ENCODE measurements around the gene SLC12A4. TPM values are rescaled to one million over a fixed set of nuclear protein-coding genes. Genes with fewer than 3 reads are reported as not detected.

Gene SLC12A4
- total RNA-seq, 1 experiment from 2014 or later, result 107 TPM

GRCh38 chr16:67942200-67942509 lies 26.3 kb downstream of the SLC12A4 start:
- Mint-ChIP-seq H3K36me3 (ENCODE audit: insufficient read depth, unreplicated experiment) (peaks cover 90% of the 10 kb centered on the region), H3K27ac (ENCODE audit: unreplicated experiment) (no peak overlapping the region)
- CTCF ChIA-PET, result interaction anchor here (0.6 to 1.6 kb wide), 7 partner anchors 12 to 696 kb away, joined by 3 to 6 read pairs (median 4); no protein-coding TSS in a partner anchor

DNA sequence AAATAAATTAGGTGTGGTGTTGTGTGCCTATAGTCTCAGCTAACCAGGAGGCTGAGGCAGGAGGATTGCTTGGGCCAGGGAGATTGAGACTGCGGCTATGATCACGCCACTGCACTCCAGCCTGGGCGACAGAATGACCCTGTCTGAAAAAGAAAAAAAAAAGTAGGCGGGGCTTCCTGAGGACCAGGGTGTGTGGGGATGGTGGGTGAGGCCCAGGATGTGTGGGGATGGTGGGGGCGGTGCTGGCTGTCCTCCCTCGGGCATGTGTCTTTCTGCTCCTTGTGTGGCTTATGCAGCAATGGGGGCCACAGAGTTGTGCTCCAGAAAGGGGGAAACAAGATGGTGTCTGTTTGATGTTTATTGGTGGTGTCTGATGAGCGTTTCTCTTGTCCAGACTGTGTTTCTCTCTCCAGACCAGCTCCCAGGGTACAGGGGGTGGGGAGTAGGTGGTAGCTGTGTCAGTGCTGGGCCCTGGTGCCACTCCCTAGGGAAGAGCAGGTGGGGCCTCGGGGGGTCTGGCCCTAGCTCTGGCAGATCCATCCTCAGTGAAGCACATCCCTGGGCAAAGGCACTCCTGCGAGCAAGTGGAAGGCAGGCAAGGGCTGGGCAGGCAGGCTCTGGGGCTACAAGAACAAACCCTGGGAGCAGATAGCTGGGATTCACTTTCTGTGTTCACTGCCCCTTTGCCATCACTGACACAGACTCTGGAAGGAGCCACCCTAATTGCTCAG lies 26.8 kb downstream of the SLC12A4 start:
- DNase-seq, result no peak
- peaks cover 12% of the 10 kb centered on the region; the same call in 1 of the 2 replicates for H3K4me1 ChIP-seq
- TF ChIP-seq, protein P1, sequence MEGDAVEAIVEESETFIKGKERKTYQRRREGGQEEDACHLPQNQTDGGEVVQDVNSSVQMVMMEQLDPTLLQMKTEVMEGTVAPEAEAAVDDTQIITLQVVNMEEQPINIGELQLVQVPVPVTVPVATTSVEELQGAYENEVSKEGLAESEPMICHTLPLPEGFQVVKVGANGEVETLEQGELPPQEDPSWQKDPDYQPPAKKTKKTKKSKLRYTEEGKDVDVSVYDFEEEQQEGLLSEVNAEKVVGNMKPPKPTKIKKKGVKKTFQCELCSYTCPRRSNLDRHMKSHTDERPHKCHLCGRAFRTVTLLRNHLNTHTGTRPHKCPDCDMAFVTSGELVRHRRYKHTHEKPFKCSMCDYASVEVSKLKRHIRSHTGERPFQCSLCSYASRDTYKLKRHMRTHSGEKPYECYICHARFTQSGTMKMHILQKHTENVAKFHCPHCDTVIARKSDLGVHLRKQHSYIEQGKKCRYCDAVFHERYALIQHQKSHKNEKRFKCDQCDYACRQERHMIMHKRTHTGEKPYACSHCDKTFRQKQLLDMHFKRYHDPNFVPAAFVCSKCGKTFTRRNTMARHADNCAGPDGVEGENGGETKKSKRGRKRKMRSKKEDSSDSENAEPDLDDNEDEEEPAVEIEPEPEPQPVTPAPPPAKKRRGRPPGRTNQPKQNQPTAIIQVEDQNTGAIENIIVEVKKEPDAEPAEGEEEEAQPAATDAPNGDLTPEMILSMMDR (IDR thresholded peaks at IDR 0.05; ENCODE audit: insufficient read depth in 1 of 2, low read depth in 1 of 2, low read length in 1 of 2, severe bottlenecking in 1 of 2, unreplicated experiment in 1 of 2), result no peak
- POLR2A ChIA-PET, result interaction anchor here (0.5 kb wide), 1 partner anchor 404 kb away, joined by 3 read pairs; no protein-coding TSS in a partner anchor
- no peak overlapping the region for H3K4me3 ChIP-seq (ENCODE audit: low read depth, low read length)
- H3K36me3 ChIP-seq (ENCODE audit: control insufficient read depth, insufficient read depth, low read length), result no peaks in the 10 kb centered on the region; the same call in 1 of the 2 replicates
- H3K27me3 ChIP-seq (replicated peaks; ENCODE audit: control insufficient read depth, insufficient read depth, low read length), result no peaks in the 10 kb centered on the region
- no peaks in the 10 kb centered on the region for H3K9me3 Mint-ChIP-seq (ENCODE audit: unreplicated experiment)
- BruUV-seq (replicated peaks), result no TSS peak
- CTCF ChIA-PET, result interaction anchor here (0.6 to 1.6 kb wide), 7 partner anchors 12 to 696 kb away, joined by 3 to 6 read pairs (median 4); no protein-coding TSS in a partner anchor
- H3K4me3 Mint-ChIP-seq (ENCODE audit: unreplicated experiment), result peak overlapping the region; percentile 37
- peaks cover 90% of the 10 kb centered on the region for H3K36me3 Mint-ChIP-seq (ENCODE audit: insufficient read depth, unreplicated experiment)
- H3K9me3 ChIP-seq, result no peaks in the 10 kb centered on the region
- no peaks in the 10 kb centered on the region for H3K27me3 Mint-ChIP-seq (ENCODE audit: insufficient read depth, unreplicated experiment)
- intact Hi-C loops (cut with micrococcal nuclease; ENCODE audit: unreplicated experiment), result no loop called here
- H3K4me1 Mint-ChIP-seq (ENCODE audit: low read depth, unreplicated experiment), result peaks cover 14% of the 10 kb centered on the region
- H3K27ac Mint-ChIP-seq (ENCODE audit: unreplicated experiment), result no peak overlapping the region

More at GRCh38 chr16:67942200-67942509, 26.3 kb downstream of the SLC12A4 start:
- Mint-ChIP-seq H3K4me1 (ENCODE audit: low read depth, unreplicated experiment) (peaks cover 9% of the 10 kb centered on the region), H3K27me3 (ENCODE audit: insufficient read depth, unreplicated experiment) (no peaks in the 10 kb centered on the region), H3K4me3 (ENCODE audit: unreplicated experiment) (no peak overlapping the region), H3K9me3 (ENCODE audit: unreplicated experiment) (no peaks in the 10 kb centered on the region)
- POLR2A ChIA-PET, result interaction anchor here (0.5 kb wide), 1 partner anchor 405 kb away, joined by 3 read pairs; no protein-coding TSS in a partner anchor
- Histone ChIP-seq H3K4me1 (peaks cover 9% of the 10 kb centered on the region; the same call in 1 of the 2 replicates), H3K27me3 (replicated peaks; ENCODE audit: control insufficient read depth, insufficient read depth, low read length) (no peaks in the 10 kb centered on the region), H3K9me3 (no peaks in the 10 kb centered on the region), H3K4me3 (ENCODE audit: low read depth, low read length) (no peak overlapping the region), H3K36me3 (ENCODE audit: control insufficient read depth, insufficient read depth, low read length) (no peaks in the 10 kb centered on the region; the same call in 1 of the 2 replicates)
- BruUV-seq (replicated peaks), result no TSS peak
- TF ChIP-seq, protein P1 (IDR thresholded peaks at IDR 0.05; ENCODE audit: insufficient read depth in 1 of 2, low read depth in 1 of 2, low read length in 1 of 2, severe bottlenecking in 1 of 2, unreplicated experiment in 1 of 2), result peak; percentile 76 to 80
- intact Hi-C loops (cut with micrococcal nuclease; ENCODE audit: unreplicated experiment), result no loop called here
- DNase-seq, result peak; percentile 74 to 76

- H3K4me3 ChIP-seq (ENCODE audit: low read depth, low read length), result no peak overlapping the region
- H3K27me3 Mint-ChIP-seq (ENCODE audit: insufficient read depth, unreplicated experiment), result no peaks in the 10 kb centered on the region
- H3K4me3 Mint-ChIP-seq (ENCODE audit: unreplicated experiment), result no peak overlapping the region
- H3K36me3 Mint-ChIP-seq (ENCODE audit: insufficient read depth, unreplicated experiment), result peaks cover 90% of the 10 kb centered on the region
- ChIA-PET POLR2A (no interaction called here), CTCF (interaction anchor here (0.6 to 0.7 kb wide), 3 partner anchors 18 to 419 kb away, joined by 3 to 5 read pairs (median 5); no protein-coding TSS in a partner anchor)
- peaks cover 16% of the 10 kb centered on the region for H3K4me1 Mint-ChIP-seq (ENCODE audit: low read depth, unreplicated experiment)
- H3K9me3 Mint-ChIP-seq (ENCODE audit: unreplicated experiment), result no peaks in the 10 kb centered on the region
- no peak for DNase-seq
- no peaks in the 10 kb centered on the region for H3K9me3 ChIP-seq
- H3K4me1 ChIP-seq, result peaks cover 12% of the 10 kb centered on the region; the same call in 1 of the 2 replicates
- intact Hi-C loops (cut with micrococcal nuclease; ENCODE audit: unreplicated experiment), result no loop called here
- H3K27ac Mint-ChIP-seq (ENCODE audit: unreplicated experiment), result no peak overlapping the region
- no peaks in the 10 kb centered on the region; the same call in 1 of the 2 replicates for H3K36me3 ChIP-seq (ENCODE audit: control insufficient read depth, insufficient read depth, low read length)
- TF ChIP-seq, protein P1 (IDR thresholded peaks at IDR 0.05; ENCODE audit: insufficient read depth in 1 of 2, low read depth in 1 of 2, low read length in 1 of 2, severe bottlenecking in 1 of 2, unreplicated experiment in 1 of 2), result no peak
- H3K27me3 ChIP-seq (replicated peaks; ENCODE audit: control insufficient read depth, insufficient read depth, low read length), result no peaks in the 10 kb centered on the region
- BruUV-seq (replicated peaks), result no TSS peak
Observed at GRCh38 chr16:67940446-67941089, 27.9 kb downstream of the SLC12A4 start.
